Neural crest cell (in vitro differentiated cells): ENCODE data around the gene COL19A1. TPM values are rescaled to one million over a fixed set of nuclear protein-coding genes. Genes with fewer than 3 reads are reported as not detected.
A peak's percentile ranks its signal among the peaks of the same experiment; 100 is the strongest.

ENCODE experiments used
- DNase-seq: peaks from one replicate; pipeline ENCODE4 v3.0.0; 2021; ENCODE audit warnings: low read depth, mixed read lengths, low spot score
- H3K27ac Mint-ChIP-seq: one replicate; pipeline ENCODE4 v1.8.0; 2021; ENCODE audit warnings: mild to moderate bottlenecking, mixed read lengths; ENCODE audit not compliant: unreplicated experiment
- H3K27me3 Mint-ChIP-seq: 2 replicates; pipeline ENCODE4 v1.8.0; 2021; ENCODE audit warnings: low read depth, mild to moderate bottlenecking, mixed read lengths
- H3K36me3 Mint-ChIP-seq: 2 replicates; pipeline ENCODE4 v1.8.0; 2021; ENCODE audit warnings: low read depth, mild to moderate bottlenecking, mixed read lengths
- H3K4me1 Mint-ChIP-seq: 2 replicates; pipeline ENCODE4 v1.8.0; 2021; ENCODE audit warnings: mixed read lengths
- H3K4me3 Mint-ChIP-seq: one replicate; pipeline ENCODE4 v1.8.0; 2021; ENCODE audit warnings: mild to moderate bottlenecking, mixed read lengths
- H3K9me3 Mint-ChIP-seq: 2 replicates; pipeline ENCODE4 v1.8.0; 2021; ENCODE audit warnings: mixed read lengths
- CTCF ChIP-seq: fragments of 200-600 bp; sonication (generic); conservative IDR thresholded peaks from 2 replicates; pipeline ENCODE4 v1.5.0; 2021; ENCODE audit warnings: antibody characterized with exemption, mild to moderate bottlenecking
- total RNA-seq: library from RNA; stranded (reverse); gene quantifications from 2 replicates; pipeline ENCODE4 v1.2.1, GENCODE V29; 2021

The COL19A1 gene
- total RNA-seq, 1 donor from 2014 or later, result 0.09 TPM

GRCh38 chr6:69835414-69836179 is 30.8 kb upstream of the COL19A1 start:
- Mint-ChIP-seq H3K27me3 (no peaks in the 10 kb centered on the region), H3K36me3 (no peaks in the 10 kb centered on the region), H3K27ac (no peak overlapping the region), H3K4me1 (no peaks in the 10 kb centered on the region), H3K4me3 (no peak overlapping the region), H3K9me3 (no peaks in the 10 kb centered on the region)
- no peak for DNase-seq
- TF ChIP-seq CTCF, result peak; percentile 77

- Mint-ChIP-seq H3K27me3 (no peaks in the 10 kb centered on the region), H3K27ac (no peak overlapping the region), H3K4me1 (no peaks in the 10 kb centered on the region), H3K9me3 (no peaks in the 10 kb centered on the region), H3K4me3 (no peak overlapping the region), H3K36me3 (no peaks in the 10 kb centered on the region)
- no peak for DNase-seq
- no peak for TF ChIP-seq CTCF
These were observed 24.5 kb upstream of the COL19A1 start for GRCh38 chr6:69841862-69842261.

- H3K27ac Mint-ChIP-seq, result no peak overlapping the region
- no peak for TF ChIP-seq CTCF
- H3K4me3 Mint-ChIP-seq, result no peak overlapping the region
- no peaks in the 10 kb centered on the region for H3K36me3 Mint-ChIP-seq
- H3K4me1 Mint-ChIP-seq, result no peaks in the 10 kb centered on the region
- no peaks in the 10 kb centered on the region for H3K9me3 Mint-ChIP-seq
- DNase-seq, result no peak
- no peaks in the 10 kb centered on the region for H3K27me3 Mint-ChIP-seq
These were observed 23.2 kb upstream of the COL19A1 start for GRCh38 chr6:69843189-69843588.

- Mint-ChIP-seq H3K36me3 (no peaks in the 10 kb centered on the region), H3K27me3 (no peaks in the 10 kb centered on the region), H3K4me3 (no peak overlapping the region), H3K9me3 (no peaks in the 10 kb centered on the region), H3K4me1 (no peaks in the 10 kb centered on the region), H3K27ac (no peak overlapping the region)
- TF ChIP-seq CTCF, result no peak
- no peak for DNase-seq
These were observed 20.0 kb upstream of the COL19A1 start for GRCh38 chr6:69846312-69846711.

GRCh38 chr6:69846770-69847491 is 19.4 kb upstream of the COL19A1 start:
- Mint-ChIP-seq H3K36me3 (no peaks in the 10 kb centered on the region), H3K9me3 (no peaks in the 10 kb centered on the region), H3K4me1 (no peaks in the 10 kb centered on the region), H3K4me3 (no peak overlapping the region), H3K27me3 (no peaks in the 10 kb centered on the region), H3K27ac (no peak overlapping the region)
- no peak for DNase-seq
- TF ChIP-seq CTCF, result no peak
